ENCODE measurements around the gene NAT9. TPM values are rescaled to one million over a fixed set of nuclear protein-coding genes. Genes with fewer than 3 reads are reported as not detected.
A peak's percentile ranks its signal among the peaks of the same experiment; 100 is the strongest.

Gene NAT9
- polyA plus RNA-seq, 1 donor, result 34.2 TPM

GRCh38 chr17:74795327-74796020, 19.3 kb upstream of the NAT9 start:
- Histone ChIP-seq H3K4me3 (ENCODE audit: low read length) (no peak overlapping the region), H3K27ac (ENCODE audit: low read length) (no peak overlapping the region), H3K36me3 (ENCODE audit: control insufficient read depth, insufficient read depth, low read length) (peaks cover 77% of the 10 kb centered on the region), H3K4me1 (ENCODE audit: control insufficient read depth, insufficient read depth, low read length) (peaks cover 2% of the 10 kb centered on the region), H3K27me3 (ENCODE audit: control insufficient read depth, insufficient read depth, low read length) (no peaks in the 10 kb centered on the region), H3K9me3 (ENCODE audit: control insufficient read depth, low read depth, low read length) (no peaks in the 10 kb centered on the region)
- no peak for DNase-seq
- 100% methylated on average over 2 of the region's 18 CpGs for WGBS (ENCODE audit: insufficient coverage, low lambda C conversion rate)

GRCh38 chr17:74792586-74793105, 16.5 kb upstream of the NAT9 start:
- no peaks in the 10 kb centered on the region for H3K9me3 ChIP-seq (ENCODE audit: control insufficient read depth, low read depth, low read length)
- no peak for DNase-seq
- H3K4me3 ChIP-seq (ENCODE audit: low read length), result no peak overlapping the region
- H3K27me3 ChIP-seq (ENCODE audit: control insufficient read depth, insufficient read depth, low read length), result no peaks in the 10 kb centered on the region
- 92% methylated on average over 2 of the region's 12 CpGs for WGBS (ENCODE audit: insufficient coverage, low lambda C conversion rate)
- H3K4me1 ChIP-seq (ENCODE audit: control insufficient read depth, insufficient read depth, low read length), result peaks cover 2% of the 10 kb centered on the region
- peaks cover 60% of the 10 kb centered on the region for H3K36me3 ChIP-seq (ENCODE audit: control insufficient read depth, insufficient read depth, low read length)
- no peak overlapping the region for H3K27ac ChIP-seq (ENCODE audit: low read length)

GRCh38 chr17:74790161-74791058, 14.3 kb upstream of the NAT9 start:
- Histone ChIP-seq H3K4me3 (ENCODE audit: low read length) (no peak overlapping the region), H3K27ac (ENCODE audit: low read length) (no peak overlapping the region), H3K9me3 (ENCODE audit: control insufficient read depth, low read depth, low read length) (no peaks in the 10 kb centered on the region), H3K36me3 (ENCODE audit: control insufficient read depth, insufficient read depth, low read length) (peaks cover 49% of the 10 kb centered on the region), H3K4me1 (ENCODE audit: control insufficient read depth, insufficient read depth, low read length) (peaks cover 2% of the 10 kb centered on the region), H3K27me3 (ENCODE audit: control insufficient read depth, insufficient read depth, low read length) (no peaks in the 10 kb centered on the region)
- no peak for DNase-seq
- WGBS (ENCODE audit: insufficient coverage, low lambda C conversion rate), result 80% methylated on average over 1 of the region's 21 CpGs

GRCh38 chr17:74786431-74787055, 10.4 kb upstream of the NAT9 start:
- Histone ChIP-seq H3K9me3 (ENCODE audit: control insufficient read depth, low read depth, low read length) (no peaks in the 10 kb centered on the region), H3K4me3 (ENCODE audit: low read length) (no peak overlapping the region), H3K27me3 (ENCODE audit: control insufficient read depth, insufficient read depth, low read length) (no peaks in the 10 kb centered on the region), H3K36me3 (ENCODE audit: control insufficient read depth, insufficient read depth, low read length) (peaks cover 25% of the 10 kb centered on the region), H3K27ac (ENCODE audit: low read length) (no peak overlapping the region), H3K4me1 (ENCODE audit: control insufficient read depth, insufficient read depth, low read length) (peaks cover 2% of the 10 kb centered on the region)
- DNase-seq, result no peak
- WGBS (ENCODE audit: insufficient coverage, low lambda C conversion rate), result 86% methylated on average over 3 of the region's 16 CpGs

GRCh38 chr17:74785981-74786360, 9.8 kb upstream of the NAT9 start:
- Histone ChIP-seq H3K36me3 (ENCODE audit: control insufficient read depth, insufficient read depth, low read length) (peaks cover 25% of the 10 kb centered on the region), H3K4me3 (ENCODE audit: low read length) (no peak overlapping the region), H3K9me3 (ENCODE audit: control insufficient read depth, low read depth, low read length) (no peaks in the 10 kb centered on the region), H3K27me3 (ENCODE audit: control insufficient read depth, insufficient read depth, low read length) (no peaks in the 10 kb centered on the region), H3K27ac (ENCODE audit: low read length) (no peak overlapping the region), H3K4me1 (ENCODE audit: control insufficient read depth, insufficient read depth, low read length) (peaks cover under 1% of the 10 kb centered on the region)
- no CpG with 5 or more reads among the region's 9 CpGs for WGBS (ENCODE audit: insufficient coverage, low lambda C conversion rate)
- no peak for DNase-seq

GRCh38 chr17:74785096-74785980, 9.2 kb upstream of the NAT9 start:
- no peak overlapping the region for H3K4me3 ChIP-seq (ENCODE audit: low read length)
- H3K27ac ChIP-seq (ENCODE audit: low read length), result no peak overlapping the region
- no peak for DNase-seq
- H3K27me3 ChIP-seq (ENCODE audit: control insufficient read depth, insufficient read depth, low read length), result no peaks in the 10 kb centered on the region
- peaks cover 20% of the 10 kb centered on the region for H3K36me3 ChIP-seq (ENCODE audit: control insufficient read depth, insufficient read depth, low read length)
- no CpG with 5 or more reads among the region's 21 CpGs for WGBS (ENCODE audit: insufficient coverage, low lambda C conversion rate)
- H3K4me1 ChIP-seq (ENCODE audit: control insufficient read depth, insufficient read depth, low read length), result no peaks in the 10 kb centered on the region
- no peaks in the 10 kb centered on the region for H3K9me3 ChIP-seq (ENCODE audit: control insufficient read depth, low read depth, low read length)

- WGBS (ENCODE audit: insufficient coverage, low lambda C conversion rate), result 90% methylated on average over 2 of the region's 5 CpGs
- no peak overlapping the region for H3K27ac ChIP-seq (ENCODE audit: low read length)
Observed at GRCh38 chr17:74784125-74784810, 8.1 kb upstream of the NAT9 start.

GRCh38 chr17:74782571-74782970, 6.4 kb upstream of the NAT9 start:
- no CpG with 5 or more reads among the region's 5 CpGs for whole genome bisulfite sequencing (ENCODE audit: insufficient coverage, low lambda C conversion rate)
- Histone ChIP-seq H3K36me3 (ENCODE audit: control insufficient read depth, insufficient read depth, low read length) (peaks cover 18% of the 10 kb centered on the region), H3K27ac (ENCODE audit: low read length) (no peak overlapping the region), H3K4me3 (ENCODE audit: low read length) (no peak overlapping the region), H3K9me3 (ENCODE audit: control insufficient read depth, low read depth, low read length) (no peaks in the 10 kb centered on the region), H3K4me1 (ENCODE audit: control insufficient read depth, insufficient read depth, low read length) (peaks cover 10% of the 10 kb centered on the region), H3K27me3 (ENCODE audit: control insufficient read depth, insufficient read depth, low read length) (no peaks in the 10 kb centered on the region)
- DNase-seq, result no peak

More at GRCh38 chr17:74784125-74784810, 8.1 kb upstream of the NAT9 start:
- no peak overlapping the region for H3K4me3 ChIP-seq (ENCODE audit: low read length)
- H3K4me1 ChIP-seq (ENCODE audit: control insufficient read depth, insufficient read depth, low read length), result peaks cover 7% of the 10 kb centered on the region
- DNase-seq, result no peak
- H3K27me3 ChIP-seq (ENCODE audit: control insufficient read depth, insufficient read depth, low read length), result no peaks in the 10 kb centered on the region
- peaks cover 18% of the 10 kb centered on the region for H3K36me3 ChIP-seq (ENCODE audit: control insufficient read depth, insufficient read depth, low read length)
- H3K9me3 ChIP-seq (ENCODE audit: control insufficient read depth, low read depth, low read length), result no peaks in the 10 kb centered on the region

GRCh38 chr17:74780443-74781238, 4.5 kb upstream of the NAT9 start:
- Histone ChIP-seq H3K4me3 (ENCODE audit: low read length) (no peak overlapping the region), H3K9me3 (ENCODE audit: control insufficient read depth, low read depth, low read length) (no peaks in the 10 kb centered on the region), H3K27ac (ENCODE audit: low read length) (no peak overlapping the region), H3K27me3 (ENCODE audit: control insufficient read depth, insufficient read depth, low read length) (no peaks in the 10 kb centered on the region), H3K36me3 (ENCODE audit: control insufficient read depth, insufficient read depth, low read length) (peaks cover 10% of the 10 kb centered on the region), H3K4me1 (ENCODE audit: control insufficient read depth, insufficient read depth, low read length) (peaks cover 19% of the 10 kb centered on the region)
- WGBS (ENCODE audit: insufficient coverage, low lambda C conversion rate), result no CpG with 5 or more reads among the region's 7 CpGs
- peak in 1 of 2 donors; percentile 49 for DNase-seq

All from large intestine (tissue), 3 donors.